Cardiac fibroblast (primary cell): ENCODE data around the gene NTS.

Experiments
- DNase-seq, 2 donors: peaks; one replicate each; pipeline versions ENCODE4 v3.0.0 to v3.0.0-alpha.2; 2010; ENCODE audit warnings: low read depth in 2 of 2
- H3K4me3 ChIP-seq, 2 donors: replicated peaks in 1 of 2; 1 replicate in 1 of 2; 2 replicates in 1 of 2; pipeline ENCODE4 v1.5.1; 2011; ENCODE audit warnings: low read depth in 2 of 2, low read length in 2 of 2, mild to moderate bottlenecking in 2 of 2, moderate library complexity in 1 of 2
- CTCF ChIP-seq: IDR thresholded peaks from one replicate; pipeline ENCODE4 v1.5.1; 2011; ENCODE audit warnings: low read depth, mild to moderate bottlenecking, low read length, inconsistent platforms

Gene NTS

GRCh38 chr12:85856966-85857365 is 17.1 kb upstream of the NTS start:
- no peak for TF ChIP-seq CTCF
- H3K4me3 ChIP-seq: no peak overlapping the region
- no peak for DNase-seq

GRCh38 chr12:85865890-85866289 is 8.2 kb upstream of the NTS start:
- no peak overlapping the region for H3K4me3 ChIP-seq
- no peak for TF ChIP-seq CTCF
- DNase-seq: peak in 1 of 2 donors; percentile 33

GRCh38 chr12:85866986-85867776 is 6.9 kb upstream of the NTS start:
- peak; percentile 73 for TF ChIP-seq CTCF
- no peak overlapping the region for H3K4me3 ChIP-seq
- peak; percentile 82 to 83 for DNase-seq

- DNase-seq: peak; percentile 77 to 78
- TF ChIP-seq CTCF: peak; percentile 70
- no peak overlapping the region for H3K4me3 ChIP-seq
Observed at GRCh38 chr12:85872497-85873091, 1.5 kb upstream of the NTS start.

GRCh38 chr12:85877459-85877858 is 3.4 kb downstream of the NTS start:
- H3K4me3 ChIP-seq: no peak overlapping the region
- no peak for TF ChIP-seq CTCF
- no peak for DNase-seq

- no peak for DNase-seq
- H3K4me3 ChIP-seq: no peak overlapping the region
- TF ChIP-seq CTCF: no peak
Observed at GRCh38 chr12:85883763-85884162, 9.7 kb downstream of the NTS start.
